Hippocampal formation (tissue), 2 donors: ENCODE measurements around the gene SPEF1.

Experiments
- DNase-seq, 2 donors: peaks; one replicate each; lab custom pipeline; 2025; lab: John Stamatoyannopoulos, UW

The SPEF1 gene

GRCh38 chr20:3766422-3767109 is 14.7 kb downstream of the SPEF1 start:
- no peak for DNase-seq

DNA sequence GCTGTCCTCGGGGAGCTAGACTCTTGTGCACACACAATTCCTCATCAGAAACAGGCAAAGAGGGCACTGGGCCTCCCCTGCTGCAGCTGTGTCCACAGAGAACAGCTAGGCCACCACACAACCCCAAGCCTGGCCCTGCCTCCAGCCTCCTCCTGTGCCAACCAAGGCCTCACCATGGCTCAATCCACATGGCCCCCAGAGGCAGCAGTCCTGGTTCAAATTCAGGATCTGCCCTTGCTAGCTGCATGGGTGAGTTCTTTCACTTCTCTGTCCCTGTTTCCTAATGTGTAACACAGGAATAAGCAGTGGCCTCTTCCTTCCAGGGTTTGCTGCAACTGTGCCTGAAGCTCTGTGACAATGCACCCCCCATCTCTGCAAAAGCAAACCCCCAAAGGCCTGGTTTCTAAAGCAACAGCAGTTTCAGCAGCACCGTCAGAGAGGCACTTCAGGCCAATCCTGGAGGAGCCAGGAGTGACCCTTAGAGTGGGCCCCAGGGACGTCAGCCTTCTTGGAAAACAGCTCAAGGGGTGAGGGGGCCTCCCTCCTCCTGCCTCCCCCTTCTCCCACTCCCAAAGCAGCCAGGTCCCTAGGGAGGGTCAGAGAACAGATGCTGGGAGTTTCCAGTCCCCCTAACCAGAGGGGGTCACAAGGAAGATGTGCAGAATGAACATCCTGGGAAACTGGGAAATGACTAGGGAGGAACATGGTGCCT is 15.9 kb downstream of the SPEF1 start:
- no peak for DNase-seq

DNA sequence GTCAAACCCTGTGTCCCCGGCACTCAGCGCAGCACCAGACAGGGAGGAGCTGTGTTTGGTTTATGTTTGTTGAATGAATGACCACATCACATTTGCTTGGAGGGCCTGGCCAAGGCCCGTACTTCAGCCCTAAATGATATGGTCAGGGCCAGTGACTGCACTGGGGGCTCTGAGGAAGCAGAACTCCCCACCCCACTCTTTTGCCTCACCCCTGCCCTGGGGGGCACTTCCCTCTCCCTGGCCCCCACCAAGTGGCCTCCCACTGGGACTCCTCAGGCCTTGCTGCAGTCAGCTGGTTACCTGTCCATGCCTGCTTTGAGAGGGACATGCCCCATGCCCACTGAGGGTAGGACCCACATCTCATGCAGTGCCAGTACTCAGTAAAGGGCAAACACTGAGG is 16.6 kb downstream of the SPEF1 start:
- no peak for DNase-seq

DNA sequence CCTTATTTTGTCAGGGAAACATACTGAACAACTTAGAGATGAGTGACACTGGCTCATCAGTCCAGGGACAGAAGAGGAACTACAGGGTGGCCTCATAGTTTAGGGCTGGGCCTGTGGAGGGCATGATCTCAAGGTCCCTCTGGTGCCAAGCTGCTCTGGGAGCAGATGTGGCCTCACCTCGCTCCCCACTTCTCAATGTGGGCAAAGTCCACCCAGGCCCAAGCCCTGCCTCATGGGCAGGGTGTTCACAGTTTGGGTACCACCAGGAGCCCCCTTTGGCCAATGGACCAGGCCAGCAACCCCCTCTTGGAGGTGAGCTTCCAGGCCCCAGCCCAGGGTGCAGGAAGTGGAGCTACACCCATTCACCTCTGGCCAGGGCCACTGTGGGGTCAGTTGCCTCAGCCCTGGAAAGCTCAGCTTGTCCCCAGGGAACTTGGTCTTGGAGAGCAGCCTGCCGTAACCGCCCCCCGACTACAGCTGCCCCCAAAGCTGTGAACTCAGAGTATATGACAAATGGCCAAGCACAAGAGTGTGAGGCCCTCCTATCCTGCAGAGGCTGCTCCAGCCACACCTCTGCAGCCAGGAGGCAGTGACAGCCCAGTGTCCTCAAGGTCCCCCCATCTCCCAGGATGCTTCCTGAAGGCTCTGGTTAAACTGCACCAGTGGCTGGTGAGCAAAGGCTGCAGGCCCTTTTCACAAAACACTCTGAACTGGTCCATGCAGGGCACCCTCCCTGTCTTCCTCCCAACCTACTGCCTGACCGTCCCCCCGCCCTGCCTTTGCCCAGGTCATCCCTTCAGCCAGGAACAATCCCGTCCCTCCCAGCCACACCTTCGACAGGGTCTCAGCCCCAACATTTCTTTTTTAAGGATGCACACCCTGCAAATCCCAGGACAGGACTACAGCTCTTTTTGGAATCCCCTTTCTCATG is 17.3 kb downstream of the SPEF1 start:
- no peak for DNase-seq

DNA sequence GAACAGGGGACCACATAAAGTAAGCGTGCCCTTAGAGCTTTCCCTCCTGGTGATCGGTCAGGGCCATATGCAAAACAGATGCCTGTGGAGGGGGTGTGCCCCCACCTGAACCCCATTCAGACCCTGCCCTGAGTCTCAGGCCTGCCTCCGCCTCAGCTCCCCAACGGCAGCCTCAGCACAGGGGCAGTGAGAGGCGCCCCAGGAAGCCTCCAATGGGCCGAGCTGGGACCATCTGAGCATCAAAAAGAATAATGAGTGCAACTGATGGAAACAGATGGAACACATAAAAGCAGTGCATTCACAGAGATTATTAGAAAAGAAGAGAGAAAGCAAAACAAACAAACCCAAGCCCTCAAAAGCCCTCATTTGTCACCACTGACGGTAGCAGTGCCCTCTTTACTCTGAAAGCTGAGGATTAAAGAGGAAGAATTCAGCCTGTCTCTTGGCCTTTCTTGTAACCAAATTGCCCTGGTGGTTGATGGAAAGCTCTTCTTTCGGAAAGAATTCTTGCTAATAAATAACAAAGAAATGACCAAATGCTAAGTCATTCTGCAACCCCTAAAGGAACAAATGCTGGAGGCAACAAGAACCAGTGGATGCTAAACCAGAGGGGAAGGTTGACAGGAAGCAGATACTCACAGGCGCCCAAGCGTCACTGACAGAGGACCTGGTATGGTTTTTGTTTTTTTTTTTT is 20.4 kb downstream of the SPEF1 start:
- no peak for DNase-seq

DNA sequence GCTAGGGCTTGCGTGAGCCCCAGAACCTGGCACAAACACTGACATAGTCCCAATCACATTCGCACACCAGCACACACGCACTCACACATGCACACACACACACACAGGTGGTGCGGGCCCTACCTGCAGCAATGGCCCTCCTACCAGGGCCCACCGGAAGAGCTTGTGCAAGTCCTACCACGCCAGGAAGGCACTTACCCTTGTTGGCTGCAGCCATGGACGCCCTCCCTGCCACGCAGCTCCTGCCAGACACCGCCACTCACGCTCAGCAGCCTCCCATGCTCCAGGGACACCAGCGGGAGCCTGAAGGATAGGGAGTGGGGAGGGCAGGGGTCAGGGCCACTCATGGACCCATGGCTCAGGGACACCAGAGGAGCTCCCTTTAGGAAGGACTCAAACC is 21.4 kb downstream of the SPEF1 start:
- DNase-seq, result no peak

DNA sequence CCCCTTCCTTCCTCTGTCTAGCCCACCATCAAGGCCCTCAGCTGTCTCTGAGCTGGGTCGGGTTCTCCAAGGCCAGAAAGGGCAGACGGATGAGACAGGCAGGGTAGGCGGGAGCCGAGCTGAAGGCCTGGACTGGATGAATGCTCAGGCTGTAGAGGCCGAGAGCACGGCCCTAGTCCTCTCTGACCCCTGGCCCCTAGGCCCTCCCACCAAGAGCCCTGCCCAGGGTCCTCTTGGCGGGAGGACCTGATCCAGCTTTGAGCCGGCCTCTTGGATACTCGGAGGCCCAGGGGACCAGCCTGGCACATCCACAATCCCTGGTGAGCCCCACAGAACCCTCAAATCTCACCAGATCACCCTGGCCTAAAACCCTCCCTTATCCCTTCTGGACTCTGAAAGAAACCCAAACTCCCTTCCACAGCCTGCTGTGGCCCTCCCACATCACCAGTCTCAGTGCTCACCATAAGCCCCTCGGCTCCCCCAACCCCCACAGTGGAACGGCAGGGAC is 21.9 kb downstream of the SPEF1 start:
- DNase-seq, result no peak

DNA sequence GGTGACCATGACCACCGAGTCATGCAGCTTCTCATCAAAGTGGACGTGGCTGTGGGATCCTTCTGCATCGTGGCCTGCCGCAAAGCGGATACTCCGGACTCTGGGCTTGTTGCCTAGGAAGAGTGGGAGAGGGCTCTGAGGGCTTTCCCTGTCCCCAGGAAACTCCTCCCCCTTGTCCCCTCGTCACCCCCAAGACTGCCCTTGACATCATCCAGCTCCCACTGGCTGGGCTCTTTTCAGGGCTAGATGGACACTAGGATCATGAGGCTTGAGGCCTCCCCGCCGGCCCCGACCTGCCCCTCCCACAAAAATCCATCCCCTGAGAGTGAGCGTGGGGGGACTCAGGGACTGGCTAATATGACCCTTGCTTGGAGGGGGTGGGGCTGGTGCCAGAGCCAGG is 22.7 kb downstream of the SPEF1 start:
- DNase-seq, result no peak

DNA sequence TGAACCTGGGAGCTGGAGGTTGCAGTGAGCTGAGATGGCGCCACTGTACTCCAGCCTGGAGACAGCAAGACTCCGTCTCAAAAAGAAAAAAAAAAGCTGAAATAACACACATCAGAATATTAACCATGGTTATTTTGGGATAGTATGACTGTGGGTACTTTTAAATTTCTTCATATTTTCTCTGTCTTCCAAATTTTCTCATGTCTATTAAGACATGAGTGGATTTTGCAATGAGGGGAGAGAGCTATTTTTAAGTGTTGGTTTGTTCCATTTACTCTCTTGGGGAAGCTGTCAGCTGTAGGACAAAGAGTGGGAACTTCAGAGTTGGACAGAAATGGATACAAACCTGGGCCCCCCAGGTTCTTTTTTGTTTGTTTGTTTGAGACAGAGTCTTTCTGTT is 24.0 kb downstream of the SPEF1 start:
- no peak for DNase-seq

DNA sequence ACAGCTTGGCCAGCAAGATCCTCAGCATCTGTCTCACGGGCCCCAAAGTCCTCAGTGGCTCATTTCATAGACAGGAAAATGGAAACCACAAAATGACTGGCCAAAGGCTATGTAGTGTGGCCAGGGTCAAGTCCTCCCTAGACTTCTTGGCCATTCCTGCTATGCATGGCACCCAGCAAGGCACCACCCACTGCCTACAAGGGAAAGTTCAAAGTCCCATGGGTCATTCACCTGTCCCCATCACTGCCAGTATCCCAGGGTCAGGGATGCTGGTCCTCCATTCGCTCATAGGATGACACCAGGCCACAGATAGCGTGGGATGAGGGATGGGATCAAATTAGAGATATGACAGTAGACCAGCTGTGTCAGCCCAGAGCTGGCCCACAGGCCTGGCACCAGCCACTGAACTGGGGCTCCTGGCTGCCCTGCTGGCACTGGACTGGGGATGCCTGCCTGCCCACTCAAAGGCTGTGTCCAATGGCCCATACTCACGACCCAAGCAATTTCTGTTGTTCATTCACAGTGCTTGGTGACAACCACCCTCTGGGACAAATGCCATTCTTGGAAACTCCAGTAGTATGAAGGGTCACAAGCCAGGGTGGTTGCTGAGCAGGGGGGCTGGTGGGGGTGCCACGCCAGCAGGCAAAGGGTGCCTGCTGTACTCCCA is 25.3 kb downstream of the SPEF1 start:
- no peak for DNase-seq

- DNase-seq, result no peak
These were observed 26.0 kb downstream of the SPEF1 start for GRCh38 chr20:3755269-3755668.

GRCh38 chr20:3754276-3754630 is 27.0 kb downstream of the SPEF1 start:
- DNase-seq, result no peak

DNA sequence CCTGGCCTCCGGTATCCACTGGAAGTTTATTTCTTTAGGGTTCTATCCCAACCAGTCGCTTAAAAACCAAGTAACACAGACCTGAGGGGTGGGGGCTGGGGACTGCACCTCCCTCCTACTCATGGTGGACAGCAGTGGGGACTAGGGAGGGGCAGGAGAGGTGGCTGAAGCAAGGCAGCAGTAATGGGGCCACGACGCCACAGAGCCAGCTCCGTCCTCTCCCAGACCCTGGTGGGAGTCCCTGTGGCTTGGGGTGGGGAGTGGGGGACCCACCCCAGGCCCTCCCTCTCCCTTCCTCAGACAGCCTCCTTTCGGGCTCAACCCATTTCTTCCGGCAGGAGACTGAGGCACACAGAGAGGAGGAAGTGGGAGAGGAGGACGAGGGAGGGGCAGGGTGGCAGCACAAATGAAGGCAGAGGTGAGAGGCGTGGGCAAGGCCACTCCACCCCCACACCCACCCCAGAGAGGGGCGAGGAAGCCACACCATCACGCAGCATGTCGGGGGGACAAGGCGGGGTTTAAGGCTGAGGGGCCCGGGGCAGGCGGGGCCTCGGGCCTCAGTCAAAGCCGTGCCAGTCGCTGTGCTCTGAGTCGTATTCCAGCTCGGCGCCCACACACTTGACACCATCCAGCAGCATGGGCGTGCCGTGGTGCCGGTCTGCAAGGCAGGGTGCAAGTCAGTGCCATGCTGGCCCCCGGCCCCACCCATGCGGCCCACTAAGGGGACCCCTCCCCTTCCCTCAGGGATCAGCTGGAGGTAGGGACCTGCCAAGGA is 27.6 kb downstream of the SPEF1 start:
- DNase-seq, result no peak

DNA sequence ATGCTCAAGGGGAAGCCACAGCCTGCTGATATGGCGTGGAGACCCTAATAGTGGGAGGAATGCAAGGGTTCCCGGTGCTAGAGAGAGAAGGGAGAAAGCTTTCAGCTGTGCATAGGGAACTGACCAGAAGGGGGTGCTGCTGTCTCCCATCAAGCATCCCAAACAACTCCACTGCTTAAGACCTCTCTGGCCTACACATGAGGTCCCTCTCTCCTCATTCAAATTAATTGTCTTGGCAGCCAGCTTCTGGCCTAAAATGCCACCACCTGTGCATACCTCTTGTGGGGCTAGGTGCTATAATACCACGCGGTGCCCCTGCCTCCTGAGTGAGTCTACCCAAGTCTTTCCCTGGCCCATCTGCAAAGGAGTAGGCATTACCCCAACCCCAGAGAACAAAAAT is 28.1 kb downstream of the SPEF1 start:
- DNase-seq, result peak; percentile 23 to 51

DNA sequence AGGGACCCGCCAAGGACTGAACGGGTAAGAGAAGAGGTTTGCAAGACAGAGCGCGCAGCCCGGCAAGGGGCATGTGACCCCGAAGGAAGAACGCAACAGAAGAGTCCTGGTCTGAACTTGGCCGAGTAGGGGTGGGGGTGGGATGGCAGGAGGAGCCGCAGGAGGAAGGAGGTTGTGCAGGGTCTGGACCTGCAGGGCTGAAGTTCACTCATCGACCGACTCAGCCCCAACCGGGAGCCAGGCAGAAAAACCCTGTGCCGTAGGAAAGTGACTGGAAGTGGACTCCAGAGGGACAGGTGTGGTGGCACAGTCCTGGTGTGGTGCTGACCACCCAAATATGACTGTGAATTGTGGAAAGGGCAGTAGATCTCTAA is 28.9 kb downstream of the SPEF1 start:
- DNase-seq, result no peak

DNA sequence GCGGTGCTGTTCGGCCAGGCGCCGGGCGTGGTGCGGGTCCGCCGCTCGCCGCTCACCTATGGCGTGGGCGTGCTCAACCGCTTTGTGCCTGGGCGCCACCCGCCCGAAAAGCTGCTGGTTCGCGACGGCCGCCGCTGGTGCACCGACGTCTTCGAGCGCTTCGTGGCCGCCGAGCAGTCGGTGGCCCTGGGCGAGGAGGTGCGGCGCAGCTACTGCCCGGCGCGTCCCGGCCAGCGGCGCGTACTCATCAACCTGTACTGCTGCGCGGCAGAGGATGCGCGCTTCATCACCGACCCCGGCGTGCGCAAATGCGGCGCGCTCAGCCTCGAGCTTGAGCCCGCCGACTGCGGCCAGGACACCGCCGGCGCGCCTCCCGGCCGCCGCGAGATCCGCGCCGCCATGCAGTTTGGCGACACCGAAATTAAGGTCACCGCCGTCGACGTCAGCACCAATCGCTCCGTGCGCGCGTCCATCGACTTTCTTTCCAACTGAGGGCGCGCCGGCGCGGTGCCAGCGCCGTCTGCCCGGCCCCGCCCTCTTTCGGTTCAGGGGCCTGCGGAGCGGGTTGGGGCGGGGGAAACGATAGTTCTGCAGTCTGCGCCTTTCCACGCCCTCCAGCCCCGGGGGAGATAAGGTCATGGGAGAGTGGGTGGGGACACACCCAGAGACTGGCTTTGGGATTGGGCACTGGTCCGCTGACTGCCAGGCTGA is 29.4 kb downstream of the SPEF1 start:
- no peak for DNase-seq

DNA sequence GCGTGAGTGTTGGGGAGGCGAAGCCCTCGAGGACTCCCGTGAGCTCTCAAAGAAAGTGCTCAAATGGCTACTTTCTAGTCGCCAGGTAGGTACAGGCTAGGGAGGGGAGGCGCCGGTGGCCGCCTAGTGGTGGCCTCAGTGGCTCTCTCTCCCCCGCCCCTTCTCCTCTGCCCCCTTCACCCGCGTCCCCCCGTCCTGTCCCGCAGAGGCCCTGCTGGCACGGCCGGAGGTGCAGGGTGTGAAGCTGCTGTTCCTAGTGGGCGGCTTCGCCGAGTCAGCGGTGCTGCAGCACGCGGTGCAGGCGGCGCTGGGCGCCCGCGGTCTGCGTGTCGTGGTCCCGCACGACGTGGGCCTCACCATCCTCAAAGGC is 30.0 kb downstream of the SPEF1 start:
- DNase-seq, result no peak

- DNase-seq, result no peak
These were observed 31.3 kb downstream of the SPEF1 start for GRCh38 chr20:3749689-3750531.

DNA sequence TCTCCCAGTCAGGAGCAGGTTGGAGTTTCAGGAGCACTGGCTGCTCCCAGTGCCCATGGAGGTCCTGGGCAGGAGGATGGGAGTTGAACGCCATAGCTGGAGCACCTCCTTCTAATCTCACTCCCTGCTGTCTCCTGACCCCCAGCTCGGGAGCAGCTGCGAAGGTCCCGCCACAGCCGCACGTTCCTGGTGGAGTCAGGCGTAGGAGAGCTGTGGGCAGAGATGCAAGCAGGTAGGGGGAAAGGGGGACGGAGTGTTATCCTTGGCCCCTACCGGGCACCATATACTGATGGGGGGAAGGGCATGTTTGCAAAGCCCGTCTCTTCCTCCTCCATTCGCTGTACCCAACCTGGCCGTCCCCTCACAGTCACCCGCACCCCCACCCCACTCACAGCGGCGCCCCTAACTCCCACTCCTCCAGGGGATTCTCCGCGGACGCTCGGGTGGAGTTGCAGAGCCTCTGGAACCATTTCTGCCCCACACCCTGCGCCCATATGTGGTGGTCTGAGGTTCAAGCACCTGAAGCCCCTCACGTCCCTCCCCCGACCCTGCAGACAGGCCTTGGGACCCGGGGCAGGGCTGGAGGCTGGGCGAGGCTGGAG is 32.1 kb downstream of the SPEF1 start:
- DNase-seq, result no peak
